Hair follicle dermal papilla cell (primary cell): Measurements from ENCODE around the gene VPS50. TPM values are rescaled to one million over a fixed set of nuclear protein-coding genes. Genes with fewer than 3 reads are reported as not detected.

ENCODE experiments used
- total RNA-seq: library from RNA; depleted of rRNA; stranded (reverse); fragments of >200 nt; gene quantifications from 2 replicates; pipeline ENCODE4 v1.2.3, GENCODE V29; 2012

The VPS50 gene
- total RNA-seq, result 25.5 and 36.0 TPM in 2 replicates

GRCh38 chr7:93231799-93232672 is at the start of gene VPS50:
Gene VPS50, plus strand, starts transcription at chr7:93232366. Its CDS starts 102 bp downstream, at chr7:93232468.

GRCh38 chr7:93226310-93226709 is 5.9 kb upstream of the VPS50 start, which contains the start of gene HEPACAM2:
Gene HEPACAM2, minus strand, starts transcription at chr7:93226469.

Other genes starting within 250 kb of the VPS50 start
- 22.2 and 27.3 TPM in 2 replicates for gene SAMD9, start 114.4 kb upstream of the VPS50 start, total RNA-seq
- gene SAMD9L, start 84.0 kb upstream of the VPS50 start, total RNA-seq, result 26.8 and 39.3 TPM in 2 replicates
- gene HEPACAM2, start 5.9 kb upstream of the VPS50 start, total RNA-seq, result not detected in 2 replicates